PC-3 (cell line): ENCODE data around the gene GTF3A. TPM values are rescaled to one million over a fixed set of nuclear protein-coding genes. Genes with fewer than 3 reads are reported as not detected.

Experiments
- ATAC-seq: fragments of 200-7000 bp; cut with Tn5 transposase; 2 replicates; pipeline ENCODE4 v1.9.1; 2020; ENCODE audit warnings: mild to moderate bottlenecking, moderate library complexity
- BruUV-seq: library from RNA; stranded (reverse); fragments of 400-500 nt; replicated peaks from 2 replicates; lab custom pipeline; 2021; lab: Mats Ljungman, UMichigan
- CTCF ChIA-PET: fragments of 300-600 bp; sonication (Branson Sonifier 250); formaldehyde crosslinking; loops from one replicate; lab custom pipeline; 2022; ENCODE audit warnings: antibody characterized with exemption; lab: Charles Lee
- POLR2A ChIA-PET: fragments of 300-600 bp; sonication (Branson Sonifier 250); formaldehyde crosslinking; loops from one replicate; lab custom pipeline; 2022; ENCODE audit warnings: antibody characterized with exemption; ENCODE audit not compliant: unreplicated experiment; lab: Charles Lee
- DNase-seq: peaks from one replicate; pipeline ENCODE4 v3.0.0-alpha.2; 2015
- H2AFZ ChIP-seq: fragments of 300-600 bp; sonication (generic); 2 replicates; pipeline ENCODE4 v1.6.0; 2016; ENCODE audit warnings: antibody characterized with exemption, low read length
- H3F3A ChIP-seq: fragments of 300-600 bp; sonication (generic); one replicate; pipeline ENCODE4 v1.6.0; 2017; ENCODE audit warnings: antibody characterized with exemption, low read length, control low read depth, mild to moderate bottlenecking; ENCODE audit not compliant: unreplicated experiment
- H3K27ac ChIP-seq: fragments of 300-600 bp; sonication (generic); 2 replicates; pipeline ENCODE4 v1.5.1; 2016; ENCODE audit warnings: mild to moderate bottlenecking, low read length
- H3K27me3 ChIP-seq: fragments of 300-600 bp; sonication (generic); 2 replicates; pipeline ENCODE4 v1.6.1; 2016; ENCODE audit warnings: low read length, mixed read lengths
- H3K36me3 ChIP-seq: fragments of 300-600 bp; sonication (generic); 2 replicates; pipeline ENCODE4 v1.6.1; 2016; ENCODE audit warnings: low read depth, mixed run types, low read length, mixed read lengths
- H3K4me1 ChIP-seq: fragments of 300-600 bp; sonication (generic); 2 replicates; pipeline ENCODE4 v1.5.1; 2016; ENCODE audit warnings: low read length; ENCODE audit not compliant: insufficient read depth
- H3K4me2 ChIP-seq: fragments of 300-600 bp; sonication (generic); 2 replicates; pipeline ENCODE4 v1.6.0; 2016; ENCODE audit warnings: low read length
- H3K4me3 ChIP-seq: fragments of 300-600 bp; sonication (generic); 2 replicates; pipeline ENCODE4 v1.5.1; 2016; ENCODE audit warnings: mild to moderate bottlenecking, low read length, mixed read lengths
- H3K79me2 ChIP-seq: fragments of 300-600 bp; sonication (generic); 2 replicates; pipeline ENCODE4 v1.6.1; 2017; ENCODE audit warnings: low read length, mixed read lengths
- H3K9ac ChIP-seq: fragments of 300-600 bp; sonication (generic); 2 replicates; pipeline ENCODE4 v1.6.0; 2016; ENCODE audit warnings: mild to moderate bottlenecking, low read length
- H3K9me2 ChIP-seq: fragments of 300-600 bp; sonication (generic); replicated peaks from 2 replicates; pipeline ENCODE4 v1.6.1; 2016; ENCODE audit warnings: mixed run types, low read length, mixed read lengths
- H3K9me3 ChIP-seq: fragments of 300-600 bp; sonication (generic); 2 replicates; pipeline ENCODE4 v1.6.1; 2016; ENCODE audit warnings: low read length, mixed read lengths
- H4K20me1 ChIP-seq: fragments of 300-600 bp; sonication (generic); 2 replicates; pipeline ENCODE4 v1.6.1; 2016; ENCODE audit warnings: low read length, mixed read lengths
- EZH2 ChIP-seq: fragments of 300-600 bp; sonication (generic); IDR thresholded peaks from one replicate; pipeline ENCODE4 v1.6.1; 2017; ENCODE audit warnings: antibody characterized with exemption, mild to moderate bottlenecking, low read length; ENCODE audit not compliant: unreplicated experiment
- EZH2phosphoT487 ChIP-seq: fragments of 300-600 bp; sonication (generic); IDR thresholded peaks from 2 replicates; pipeline ENCODE4 v1.6.1; 2018; ENCODE audit warnings: mild to moderate bottlenecking, antibody characterized with exemption, low read length, borderline replicate concordance
- intact Hi-C: fragments of 100-400 bp; cut with micrococcal nuclease; formaldehyde crosslinking; loops from 2 replicates; pipeline ENCODE4 v1.9.0; 2023
- total RNA-seq: library from RNA; depleted of rRNA; stranded (reverse); fragments of >200 nt; gene quantifications from 2 replicates; pipeline ENCODE4 v1.2.3, GENCODE V29; 2014
- TF ChIP-seq, protein P1 (sequence below): fragments of 300-600 bp; sonication (generic); conservative IDR thresholded peaks from 2 replicates; pipeline ENCODE4 v1.5.1; 2017; ENCODE audit warnings: antibody characterized with exemption, low read depth, mild to moderate bottlenecking, low read length

Gene GTF3A
- total RNA-seq, 1 experiment from 2014 or later = 201 TPM

DNA sequence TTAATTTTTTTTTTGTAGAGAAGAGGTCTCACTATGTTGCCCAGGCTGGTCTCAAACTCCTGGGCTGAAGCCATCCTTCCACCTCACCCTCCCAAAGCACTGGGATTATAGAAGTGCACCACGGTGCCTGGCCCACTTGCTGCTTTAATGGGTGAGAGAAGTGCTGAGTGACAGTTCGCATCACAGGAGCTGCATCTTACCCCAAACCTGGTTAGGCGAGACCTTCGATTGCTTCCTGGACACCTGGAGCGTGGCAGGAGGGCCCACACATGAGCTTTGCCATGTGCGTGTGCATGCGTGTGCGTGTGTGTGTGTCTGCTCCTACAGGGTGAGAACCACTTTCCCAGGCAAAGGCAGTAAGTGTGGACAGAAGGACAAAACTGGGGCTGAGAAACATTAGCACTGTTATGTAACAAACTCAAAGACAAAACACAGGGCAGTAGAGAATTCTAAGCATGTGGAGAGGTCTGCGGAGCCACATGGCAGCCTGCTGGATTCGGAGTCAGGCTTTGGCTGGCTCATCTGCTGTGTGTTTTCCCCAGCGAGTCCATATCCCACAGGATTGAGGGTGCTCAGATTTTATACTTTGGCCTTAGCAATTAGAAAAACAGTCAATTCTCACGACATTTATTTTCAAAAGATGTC, 37.6 kb downstream of the GTF3A start:
- no peak for DNase-seq
- POLR2A ChIA-PET = no interaction called here
- Histone ChIP-seq H3K27me3 (no peaks in the 10 kb centered on the region), H2AFZ (no peak overlapping the region), H4K20me1 (no peaks in the 10 kb centered on the region), H3K9me3 (no peaks in the 10 kb centered on the region), H3K79me2 (no peaks in the 10 kb centered on the region), H3K9ac (no peak overlapping the region), H3K4me2 (no peak overlapping the region), H3K9me2 (no peaks in the 10 kb centered on the region), H3F3A (no peaks in the 10 kb centered on the region), H3K4me1 (peaks cover 4% of the 10 kb centered on the region; the same call in 1 of the 2 replicates), H3K4me3 (no peak overlapping the region), H3K36me3 (no peaks in the 10 kb centered on the region), H3K27ac (no peak overlapping the region)
- BruUV-seq = no TSS peak
- TF ChIP-seq EZH2 = no peak
- no peak for TF ChIP-seq EZH2phosphoT487
- TF ChIP-seq, protein P1, sequence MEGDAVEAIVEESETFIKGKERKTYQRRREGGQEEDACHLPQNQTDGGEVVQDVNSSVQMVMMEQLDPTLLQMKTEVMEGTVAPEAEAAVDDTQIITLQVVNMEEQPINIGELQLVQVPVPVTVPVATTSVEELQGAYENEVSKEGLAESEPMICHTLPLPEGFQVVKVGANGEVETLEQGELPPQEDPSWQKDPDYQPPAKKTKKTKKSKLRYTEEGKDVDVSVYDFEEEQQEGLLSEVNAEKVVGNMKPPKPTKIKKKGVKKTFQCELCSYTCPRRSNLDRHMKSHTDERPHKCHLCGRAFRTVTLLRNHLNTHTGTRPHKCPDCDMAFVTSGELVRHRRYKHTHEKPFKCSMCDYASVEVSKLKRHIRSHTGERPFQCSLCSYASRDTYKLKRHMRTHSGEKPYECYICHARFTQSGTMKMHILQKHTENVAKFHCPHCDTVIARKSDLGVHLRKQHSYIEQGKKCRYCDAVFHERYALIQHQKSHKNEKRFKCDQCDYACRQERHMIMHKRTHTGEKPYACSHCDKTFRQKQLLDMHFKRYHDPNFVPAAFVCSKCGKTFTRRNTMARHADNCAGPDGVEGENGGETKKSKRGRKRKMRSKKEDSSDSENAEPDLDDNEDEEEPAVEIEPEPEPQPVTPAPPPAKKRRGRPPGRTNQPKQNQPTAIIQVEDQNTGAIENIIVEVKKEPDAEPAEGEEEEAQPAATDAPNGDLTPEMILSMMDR = no peak
- intact Hi-C loops = no loop called here
- no peak for ATAC-seq
- CTCF ChIA-PET = no interaction called here

DNA sequence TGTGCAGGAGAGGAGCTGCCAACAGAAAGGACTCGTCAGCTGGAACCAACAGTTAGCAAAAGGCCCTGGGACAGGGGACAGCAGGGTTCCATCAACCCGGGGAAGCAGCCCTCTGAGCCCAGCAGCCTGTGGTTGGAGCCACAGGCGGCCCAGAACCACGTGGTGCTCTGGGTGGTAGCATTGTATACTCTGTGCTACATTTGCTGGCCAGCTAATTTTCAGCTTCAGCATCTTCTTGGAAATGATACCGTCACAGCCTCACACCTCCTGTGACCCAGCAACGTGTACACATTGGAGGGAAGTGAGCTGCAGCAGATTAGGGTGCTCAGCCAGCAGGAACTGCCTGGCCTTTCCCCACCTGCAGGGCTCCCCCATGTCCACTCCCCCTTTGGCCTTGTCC, 39.1 kb downstream of the GTF3A start:
- Histone ChIP-seq H2AFZ (no peak overlapping the region), H3K36me3 (no peaks in the 10 kb centered on the region), H3K27me3 (no peaks in the 10 kb centered on the region), H3K9me2 (no peaks in the 10 kb centered on the region), H3K9me3 (no peaks in the 10 kb centered on the region), H4K20me1 (no peaks in the 10 kb centered on the region), H3K27ac (no peak overlapping the region), H3K4me1 (peaks cover 4% of the 10 kb centered on the region; the same call in 1 of the 2 replicates), H3K9ac (no peak overlapping the region), H3K4me3 (no peak overlapping the region), H3K79me2 (no peaks in the 10 kb centered on the region), H3F3A (no peaks in the 10 kb centered on the region), H3K4me2 (no peak overlapping the region)
- CTCF ChIA-PET = no interaction called here
- ATAC-seq (no peak), DNase-seq (no peak)
- no TSS peak for BruUV-seq
- intact Hi-C loops = no loop called here
- TF ChIP-seq EZH2phosphoT487 = no peak
- TF ChIP-seq, protein P1 = no peak
- no peak for TF ChIP-seq EZH2
- POLR2A ChIA-PET = no interaction called here

DNA sequence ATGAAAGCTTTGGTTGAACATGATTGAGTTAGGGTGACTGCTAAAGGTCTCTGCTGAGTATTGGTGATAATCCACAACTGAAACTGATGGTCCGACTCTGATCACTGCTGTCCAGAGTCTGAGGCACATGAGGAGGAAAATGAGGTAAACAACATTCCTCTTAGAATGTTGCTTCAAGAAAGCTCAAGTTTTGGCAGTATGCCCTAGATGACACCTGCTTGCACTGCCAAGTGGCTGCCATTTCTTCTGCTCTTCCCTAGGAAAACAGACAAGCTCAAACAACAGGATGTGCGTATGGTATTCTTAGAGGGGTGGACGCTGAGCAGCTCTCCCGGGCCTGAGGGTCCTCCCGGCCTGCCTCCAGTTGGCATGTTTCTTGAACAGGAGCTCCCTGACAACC, 41.2 kb downstream of the GTF3A start:
- no TSS peak for BruUV-seq
- ChIA-PET POLR2A (no interaction called here), CTCF (interaction anchor here (0.8 kb wide), 1 partner anchor 90 kb away, joined by 3 read pairs; no protein-coding TSS in a partner anchor)
- H3K9me3 ChIP-seq = no peaks in the 10 kb centered on the region
- H3K9ac ChIP-seq = no peak overlapping the region
- intact Hi-C loops = no loop called here
- no peaks in the 10 kb centered on the region for H4K20me1 ChIP-seq
- H3K27me3 ChIP-seq = no peaks in the 10 kb centered on the region
- TF ChIP-seq, protein P1 = no peak
- TF ChIP-seq EZH2phosphoT487 (no peak), EZH2 (no peak)
- no peaks in the 10 kb centered on the region for H3K9me2 ChIP-seq
- no peak overlapping the region for H3K27ac ChIP-seq
- ATAC-seq = no peak
- no peak overlapping the region for H2AFZ ChIP-seq
- H3K4me2 ChIP-seq = no peak overlapping the region
- no peak for DNase-seq
- H3K36me3 ChIP-seq = no peaks in the 10 kb centered on the region
- H3K79me2 ChIP-seq = no peaks in the 10 kb centered on the region
- H3F3A ChIP-seq = no peaks in the 10 kb centered on the region
- no peak overlapping the region for H3K4me3 ChIP-seq
- H3K4me1 ChIP-seq = peaks cover 4% of the 10 kb centered on the region; the same call in 1 of the 2 replicates
